ENCODE measurements around the gene MN1.

DNA sequence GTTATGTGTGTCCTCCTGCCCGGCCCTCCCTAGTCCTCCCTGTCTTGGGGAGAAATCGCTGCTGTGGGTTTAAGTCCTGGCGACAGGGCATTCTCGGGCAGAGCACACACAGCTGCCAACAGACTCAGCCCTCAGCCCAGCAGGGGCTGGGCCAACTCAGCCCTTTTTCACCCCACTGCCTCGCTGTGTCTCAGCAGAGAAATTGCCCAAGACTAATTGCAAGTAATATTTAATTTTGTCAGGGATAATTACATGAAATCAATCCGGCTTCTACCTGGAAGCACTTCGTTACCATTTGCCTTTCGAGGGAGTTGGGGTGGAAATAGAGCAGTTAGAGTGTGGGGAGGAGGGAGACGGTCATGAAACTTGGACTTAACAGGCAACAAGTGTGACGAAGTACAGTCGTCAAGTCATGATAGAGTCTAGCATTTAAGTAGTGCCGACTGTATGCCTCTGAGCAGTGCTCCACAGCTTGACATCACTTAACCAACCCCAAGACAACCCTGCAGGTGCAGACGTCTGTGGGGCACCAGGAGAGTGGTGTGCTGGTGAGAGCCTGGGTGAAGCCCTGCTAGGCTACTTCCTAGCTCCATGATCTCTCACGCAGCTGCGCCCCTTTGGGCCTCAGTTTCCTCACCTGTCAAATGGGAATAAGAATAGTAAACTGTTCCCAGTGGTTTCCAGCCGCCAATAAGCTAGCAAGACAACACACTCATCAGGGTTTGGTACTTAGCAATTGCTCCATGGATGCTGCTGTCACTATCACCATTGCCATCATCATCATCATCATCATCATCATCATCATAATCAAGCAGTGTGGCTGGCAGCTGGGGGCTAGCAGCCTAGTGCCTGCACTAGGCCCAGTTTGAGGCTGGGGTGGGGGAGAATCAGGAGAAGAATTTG lies 29.2 kb downstream of the MN1 start:
- TF ChIP-seq CTCF (IDR thresholded peaks at IDR 0.05) (no peak), POLR2A (IDR thresholded peaks at IDR 0.05) (no peak)
